Stimulated activated CD8-positive, alpha-beta memory T cell treated with anti-CD3 and anti-CD28 coated beads, Interleukin-15, amount 100 ng/mL, for 48 hours (primary cell): Measurements from ENCODE around the gene RAD51.
"Not testable (repeated sequence)": the region's sequence is repeated elsewhere in the genome, so short reads cannot be mapped to it uniquely, and the experiment has no call there.

Source experiments
- DNase-seq, 2 donors: peaks; one replicate each; pipeline ENCODE4 v3.0.0-alpha.2; 2020; ENCODE audit warnings: low read depth in 2 of 2

RAD51 gene

DNA sequence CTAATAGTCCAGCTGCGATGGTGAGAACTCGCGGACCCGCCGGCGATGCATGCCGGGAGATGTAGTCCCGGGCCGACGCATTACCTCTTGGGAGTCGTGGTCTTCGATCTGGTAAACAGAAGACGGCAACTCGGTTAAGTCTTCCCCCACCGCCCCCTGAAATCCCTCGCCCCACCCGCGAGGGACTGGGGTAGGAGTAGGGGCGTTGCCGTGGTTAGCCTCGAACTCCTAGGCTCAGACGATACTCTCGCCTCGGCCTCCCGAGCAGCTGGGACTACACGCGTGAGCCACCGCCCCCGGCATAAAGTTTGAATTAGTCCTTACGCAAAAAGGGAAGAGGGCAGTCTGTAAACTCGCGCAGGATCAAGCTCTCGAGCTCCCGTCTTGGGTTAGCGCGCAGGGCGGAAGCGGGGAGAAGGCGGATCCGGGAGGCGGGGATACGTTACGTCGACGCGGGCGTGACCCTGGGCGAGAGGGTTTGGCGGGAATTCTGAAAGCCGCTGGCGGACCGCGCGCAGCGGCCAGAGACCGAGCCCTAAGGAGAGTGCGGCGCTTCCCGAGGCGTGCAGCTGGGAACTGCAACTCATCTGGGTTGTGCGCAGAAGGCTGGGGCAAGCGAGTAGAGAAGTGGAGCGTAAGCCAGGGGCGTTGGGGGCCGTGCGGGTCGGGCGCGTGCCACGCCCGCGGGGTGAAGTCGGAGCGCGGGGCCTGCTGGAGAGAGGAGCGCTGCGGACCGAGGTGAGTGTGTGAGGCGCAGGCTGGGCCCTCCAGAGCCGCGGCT is at the start of gene RAD51:
TSS of gene RAD51 (plus strand) at position 487 of the 781 bp plus-strand sequence. CDS start 3,585 bp downstream, outside the sequence.
- peak; percentile 82 to 89 for DNase-seq

DNA sequence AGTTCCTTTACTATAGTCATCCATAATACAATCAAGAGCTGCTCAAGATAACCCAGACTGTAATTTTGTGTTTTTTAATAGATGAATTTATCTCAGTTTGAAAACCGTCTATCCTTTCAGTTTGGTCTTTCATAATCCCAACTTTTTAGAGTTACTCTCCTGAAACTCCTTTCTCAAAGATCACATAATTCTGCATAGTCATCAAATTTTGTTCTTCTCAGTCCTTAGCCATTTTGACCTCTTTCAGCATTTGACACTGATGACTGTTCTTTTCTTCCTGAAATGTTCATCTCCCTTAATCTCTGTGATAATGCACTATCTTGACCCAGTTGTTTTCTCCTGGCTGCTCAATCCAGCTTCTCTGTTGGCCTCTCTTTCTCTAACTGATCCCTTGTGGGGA is 47.5 kb upstream of the RAD51 start:
- DNase-seq: no peak

DNA sequence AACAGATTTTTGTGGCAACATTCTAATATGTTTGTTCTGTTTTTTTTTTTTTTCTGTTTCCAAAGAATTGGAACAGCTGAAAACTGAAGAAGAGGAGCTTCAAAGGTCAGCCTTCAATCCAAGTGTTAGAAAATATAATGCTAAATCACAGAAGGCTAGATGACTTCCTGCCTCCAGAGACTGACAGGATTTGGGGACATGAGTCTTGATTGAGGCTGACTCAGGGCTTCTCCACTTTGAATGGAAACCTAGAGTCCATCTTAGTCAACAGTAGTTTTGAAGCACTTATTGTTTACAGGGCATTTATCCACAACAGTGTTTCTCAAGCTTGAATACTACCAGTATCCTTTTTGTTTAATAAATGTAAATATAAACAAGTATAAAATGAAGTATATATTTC is 44.5 kb upstream of the RAD51 start:
- DNase-seq: no peak

DNA sequence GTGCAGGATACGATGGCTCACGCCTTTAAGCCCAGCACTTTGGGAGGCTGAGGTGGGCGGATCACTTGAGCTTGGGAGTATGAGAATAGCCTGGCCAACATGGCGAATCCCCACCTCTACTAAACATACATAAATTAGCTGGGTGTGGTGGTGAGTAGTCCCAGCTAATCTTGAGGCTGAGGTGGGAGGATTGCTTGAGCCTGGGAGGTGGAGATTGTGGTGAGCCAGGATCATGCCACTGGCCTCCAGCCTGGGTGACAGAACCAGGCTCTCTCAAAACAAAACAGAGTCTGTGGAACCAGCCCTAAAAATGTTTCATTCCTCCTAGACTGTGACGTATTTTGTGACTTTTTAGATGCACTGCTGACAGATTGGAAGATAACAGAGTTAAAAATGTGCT is 34.3 kb upstream of the RAD51 start:
- DNase-seq: no peak

DNA sequence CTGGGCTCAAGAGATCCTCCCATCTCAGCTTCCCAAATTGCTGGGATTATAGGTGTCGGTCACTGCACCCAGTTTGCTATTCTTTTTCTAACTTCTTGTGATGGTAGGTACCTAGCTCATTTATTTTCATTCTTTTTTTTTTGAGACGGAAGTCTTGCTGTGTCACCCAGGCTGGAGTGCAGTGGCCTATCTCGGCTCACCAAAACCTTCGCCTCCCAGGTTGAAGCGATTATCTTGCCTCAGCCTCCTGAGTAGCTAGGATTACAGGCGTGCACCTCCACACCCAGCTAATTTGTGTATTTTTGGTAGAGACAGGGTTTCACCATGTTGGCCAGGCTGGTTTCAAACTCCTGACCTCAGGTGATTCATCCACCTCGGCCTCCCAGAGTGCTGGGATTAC is 30.1 kb upstream of the RAD51 start:
- DNase-seq: no peak

DNA sequence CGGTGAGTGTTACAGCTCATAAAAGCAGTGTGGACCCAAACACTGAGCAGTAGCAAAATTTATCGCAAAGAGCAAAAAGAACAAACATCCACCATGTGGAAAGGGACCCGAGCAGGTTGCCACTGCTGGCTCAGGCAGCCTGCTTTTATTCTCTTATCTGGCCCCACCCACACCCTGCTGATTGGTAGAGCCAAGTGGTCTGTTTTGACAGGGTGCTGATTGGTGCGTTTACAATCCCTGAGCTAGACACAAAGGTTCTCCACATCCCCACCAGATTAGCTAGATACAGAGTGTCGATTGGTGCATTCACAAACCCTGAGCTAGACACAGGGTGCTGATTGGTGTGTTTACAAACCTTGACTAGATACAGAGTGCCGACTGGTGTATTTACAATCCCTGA is 18.7 kb upstream of the RAD51 start:
- DNase-seq: not testable (repeated sequence)

DNA sequence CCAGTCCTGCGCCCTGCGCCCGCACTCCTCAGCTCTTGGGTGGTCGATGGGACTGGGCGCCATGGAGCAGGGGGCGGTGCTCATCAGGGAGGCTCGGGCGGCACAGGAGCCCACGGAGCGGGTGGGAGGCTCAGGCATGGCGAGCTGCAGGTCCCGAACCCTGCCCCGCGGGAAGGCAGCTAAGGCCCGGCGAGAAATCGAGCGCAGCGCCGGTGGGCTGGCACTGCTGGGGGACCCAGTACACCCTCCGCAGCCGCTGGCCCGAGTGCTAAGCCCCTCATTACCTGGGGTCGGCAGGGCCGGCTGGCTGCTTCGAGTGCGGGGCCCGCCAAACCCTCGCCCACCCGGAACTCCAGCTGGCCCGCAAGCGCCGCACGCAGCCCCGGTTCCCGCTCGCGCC is 18.1 kb upstream of the RAD51 start:
- DNase-seq: not testable (repeated sequence)

DNA sequence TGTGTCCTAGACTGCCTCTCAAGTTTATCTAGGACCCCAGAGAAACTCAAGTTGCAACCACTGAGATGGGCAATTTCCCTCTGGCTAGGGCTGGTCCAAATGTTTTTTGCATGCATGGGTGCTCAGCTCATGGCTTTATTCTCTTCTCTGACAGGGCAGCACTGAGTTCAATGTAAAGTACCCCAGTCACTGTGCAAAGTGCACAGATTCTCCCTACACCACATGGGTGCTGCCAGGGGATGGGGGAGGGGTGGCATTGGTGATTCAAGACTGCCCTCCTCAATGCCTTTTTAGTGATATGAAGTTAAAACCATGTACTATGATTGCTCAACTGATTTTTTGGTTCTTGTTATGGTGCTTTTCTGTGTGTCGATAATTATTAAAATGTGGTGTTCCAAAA is 14.8 kb upstream of the RAD51 start:
- DNase-seq: no peak

DNA sequence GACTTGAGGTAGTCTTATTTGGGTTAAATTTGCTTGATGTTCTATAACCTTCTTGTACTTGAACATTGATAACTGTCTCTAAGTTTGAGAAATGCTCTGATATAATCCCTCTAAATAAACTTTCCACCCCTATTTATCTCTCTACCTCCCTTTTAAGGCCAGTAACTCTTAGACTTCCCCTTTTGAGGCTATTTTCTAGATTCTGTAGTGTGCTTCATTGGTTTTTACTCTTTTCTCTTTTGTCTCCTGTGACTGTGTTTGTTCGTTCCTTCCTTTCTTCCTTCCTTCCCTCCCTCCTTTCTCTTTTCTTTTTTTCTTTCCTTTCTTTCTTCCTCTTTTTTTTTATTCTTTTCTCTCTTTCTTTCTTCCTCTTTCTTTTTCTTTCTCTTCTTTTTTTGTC is 14.0 kb upstream of the RAD51 start:
- not testable (repeated sequence) for DNase-seq

DNA sequence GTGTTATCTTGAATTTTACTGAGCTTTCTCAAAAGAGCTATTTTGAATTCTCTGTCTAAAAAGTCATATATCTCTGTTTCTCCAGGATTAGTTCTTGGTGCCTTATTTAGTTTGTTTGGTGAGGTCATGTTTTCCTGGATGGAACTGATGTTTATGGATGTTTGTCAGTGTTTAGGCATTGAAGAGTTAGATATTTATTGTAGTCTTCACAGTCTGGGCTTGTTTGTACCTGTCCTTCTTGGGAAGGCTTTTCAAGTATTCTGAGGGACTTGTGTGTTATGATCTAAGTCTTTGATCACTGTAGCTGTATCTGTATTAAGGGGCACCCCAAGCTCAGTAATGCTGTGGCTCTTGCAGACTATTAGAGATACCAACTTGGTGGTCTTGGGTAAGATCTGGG is 10.6 kb upstream of the RAD51 start:
- no peak for DNase-seq

DNA sequence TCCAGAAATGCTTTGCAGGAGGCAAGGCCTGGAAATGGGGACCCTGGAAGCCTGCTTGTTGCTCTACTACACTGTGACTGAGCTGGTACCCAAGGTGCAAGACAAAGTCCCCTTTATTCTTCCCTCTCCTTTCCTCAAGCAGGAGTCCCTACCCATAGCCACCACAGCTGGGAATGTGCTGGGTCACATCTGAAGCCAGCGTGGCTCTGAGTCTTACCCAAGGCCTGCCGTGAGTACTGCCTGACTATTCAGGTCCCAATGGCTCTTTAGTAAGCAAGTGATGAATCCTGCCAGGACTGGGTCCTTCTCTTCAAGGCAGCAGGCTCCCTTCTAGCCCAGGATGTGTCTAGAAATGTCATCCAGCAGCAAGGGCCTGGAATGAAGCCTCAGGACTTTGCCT is 9.6 kb upstream of the RAD51 start:
- no peak for DNase-seq

DNA sequence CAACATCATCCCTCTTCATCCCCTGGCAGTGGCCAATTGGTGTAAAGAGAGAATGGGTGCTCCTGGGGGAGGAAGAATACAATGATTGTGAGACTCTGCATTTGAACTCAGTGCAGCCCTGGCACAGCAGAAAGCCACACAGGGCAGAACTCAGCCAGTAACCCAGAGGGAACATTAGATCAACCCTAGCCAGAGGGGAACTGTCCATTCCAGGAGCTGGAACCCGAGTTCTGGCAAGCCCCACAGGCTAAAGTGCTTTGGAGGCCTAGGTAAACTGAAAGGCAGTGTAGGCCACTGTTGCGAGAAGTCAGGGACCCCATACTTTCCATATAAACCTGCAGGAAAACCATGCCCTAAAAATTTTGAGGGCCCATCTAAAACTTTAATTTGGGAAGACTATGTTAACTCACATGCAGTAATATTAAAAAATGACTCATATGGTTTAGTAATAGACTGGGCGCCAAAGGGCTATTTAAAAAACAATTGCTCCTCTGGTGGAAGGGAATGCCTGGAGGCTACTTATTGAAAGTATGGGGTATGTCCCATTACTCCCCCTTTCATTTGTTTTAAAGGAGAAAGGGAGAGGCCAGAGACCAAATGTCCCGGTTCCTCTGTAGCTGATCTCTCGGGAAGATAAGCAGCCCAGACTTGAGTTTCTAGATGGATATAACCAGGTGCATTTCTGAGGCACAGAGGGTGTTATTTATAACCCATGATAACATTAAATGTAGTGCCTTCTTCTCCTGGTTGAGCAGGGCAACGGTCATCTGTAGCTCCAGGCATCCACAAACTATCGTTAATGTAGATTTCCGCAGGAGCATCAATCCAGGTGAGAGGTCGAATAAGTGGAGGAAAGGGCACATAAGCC is 5.8 kb upstream of the RAD51 start:
- DNase-seq: no peak

DNA sequence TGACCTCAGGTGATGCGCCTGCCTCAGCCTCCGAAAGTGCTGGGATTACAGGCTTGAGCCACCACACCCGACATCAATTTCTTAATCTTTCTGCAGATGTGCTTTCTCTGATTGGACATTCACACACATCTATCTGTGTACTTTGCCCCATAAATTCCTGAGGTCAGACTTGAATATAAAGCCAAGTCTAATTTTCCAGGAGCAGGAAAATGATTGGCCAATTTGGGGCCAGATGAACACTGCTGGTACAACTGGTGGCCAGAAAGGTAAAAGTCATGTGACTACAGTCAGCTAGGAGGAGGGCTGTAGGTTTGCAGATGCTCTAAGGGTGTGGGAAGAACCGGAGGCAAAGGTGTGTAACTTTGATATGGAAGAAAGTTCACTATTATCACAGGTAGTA is 3.2 kb upstream of the RAD51 start:
- DNase-seq: no peak

DNA sequence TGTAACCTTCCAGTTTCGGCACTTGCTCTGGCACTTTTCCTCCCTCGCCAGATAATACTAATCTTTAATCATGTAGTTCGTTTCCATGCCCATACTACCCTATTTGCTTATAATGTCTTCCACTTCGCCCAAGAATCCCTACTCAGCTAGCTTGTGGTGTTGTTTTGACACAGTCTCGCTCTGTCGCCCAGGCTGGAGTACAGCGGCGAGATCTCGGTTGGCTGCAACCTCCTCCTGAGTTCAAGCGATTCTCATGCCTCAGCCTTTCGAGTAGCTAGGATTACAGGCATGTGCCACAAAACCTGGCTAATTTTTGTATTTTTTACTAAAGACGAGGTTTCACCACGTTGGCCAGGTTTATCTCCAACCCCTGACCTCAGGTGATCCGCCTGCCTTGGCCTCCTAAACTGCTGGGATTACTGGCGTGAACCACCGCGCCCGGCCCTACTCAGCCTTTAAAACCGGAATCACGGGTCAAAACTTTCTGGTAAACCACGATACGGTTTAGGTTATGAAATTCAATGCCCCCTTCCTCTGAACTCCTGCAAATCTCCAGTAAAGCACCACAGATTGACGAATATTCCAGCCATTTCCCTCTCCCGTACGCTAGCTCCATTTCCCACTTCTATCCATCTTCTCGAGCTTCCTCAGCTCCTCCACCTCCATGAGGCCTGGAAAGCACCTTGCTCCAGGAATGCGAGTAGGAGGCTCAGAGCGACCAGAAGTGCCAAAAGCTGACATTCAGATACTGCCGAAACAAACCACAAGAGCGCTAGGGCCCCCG is 878 bp upstream of the RAD51 start:
- no peak for DNase-seq

DNA sequence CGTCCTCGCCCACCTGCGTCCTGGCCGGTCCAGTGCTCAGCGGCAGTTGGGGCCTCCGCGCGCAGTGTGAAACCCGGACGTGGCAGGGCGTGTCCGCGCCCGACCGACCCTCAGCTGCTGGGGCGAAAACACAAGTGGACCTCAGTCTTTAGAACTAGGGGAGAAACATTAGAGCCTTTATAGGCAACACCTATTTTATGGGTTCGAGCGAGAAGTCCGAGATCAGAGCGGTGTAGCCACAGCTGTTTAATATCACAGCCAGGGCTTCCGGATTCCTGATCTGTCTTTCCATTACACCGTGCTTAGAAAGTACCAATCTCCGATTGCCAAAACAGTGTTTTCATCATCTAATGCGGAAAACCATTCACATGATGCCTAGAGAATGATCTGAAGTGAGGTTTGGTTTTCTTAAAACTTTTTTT is 506 bp downstream of the RAD51 start:
- no peak for DNase-seq

DNA sequence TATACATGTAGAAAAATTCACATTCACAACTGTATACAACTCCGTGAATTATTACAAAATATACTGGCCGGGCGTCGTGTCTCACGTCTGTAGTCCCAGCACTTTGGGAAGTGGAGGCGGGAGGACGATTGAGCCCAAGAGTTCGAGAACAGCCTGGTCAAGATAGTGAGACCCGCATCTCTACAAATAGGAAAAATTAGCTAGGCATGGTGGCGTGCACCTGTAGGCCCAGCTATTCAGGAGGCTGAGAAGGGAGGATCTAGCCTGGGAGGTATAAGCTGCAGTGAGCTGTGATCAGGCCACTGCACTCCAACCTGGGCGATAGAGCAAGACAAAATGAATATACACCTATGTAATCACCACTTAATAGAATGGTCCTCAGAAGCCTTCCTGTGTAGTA is 1.3 kb downstream of the RAD51 start:
- no peak for DNase-seq

DNA sequence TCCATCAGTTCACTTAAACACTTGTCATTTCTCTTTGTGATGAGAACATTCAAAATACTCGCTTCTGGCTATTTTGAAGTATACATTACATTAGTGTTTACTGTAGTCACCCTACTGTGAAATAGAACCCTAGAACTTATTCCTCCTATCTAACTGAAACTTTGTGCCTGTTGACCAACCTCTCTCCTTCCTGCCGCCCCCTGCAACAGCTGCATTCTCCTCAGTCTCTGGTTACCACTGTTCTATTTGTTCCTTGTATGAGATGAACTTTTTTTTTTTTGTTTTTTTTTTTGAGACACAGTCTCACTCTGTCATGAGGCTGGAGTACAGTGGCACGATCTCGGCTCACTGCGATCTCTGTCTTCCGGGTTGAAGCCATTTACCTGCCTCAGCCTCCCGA is 2.9 kb downstream of the RAD51 start:
- DNase-seq: no peak

DNA sequence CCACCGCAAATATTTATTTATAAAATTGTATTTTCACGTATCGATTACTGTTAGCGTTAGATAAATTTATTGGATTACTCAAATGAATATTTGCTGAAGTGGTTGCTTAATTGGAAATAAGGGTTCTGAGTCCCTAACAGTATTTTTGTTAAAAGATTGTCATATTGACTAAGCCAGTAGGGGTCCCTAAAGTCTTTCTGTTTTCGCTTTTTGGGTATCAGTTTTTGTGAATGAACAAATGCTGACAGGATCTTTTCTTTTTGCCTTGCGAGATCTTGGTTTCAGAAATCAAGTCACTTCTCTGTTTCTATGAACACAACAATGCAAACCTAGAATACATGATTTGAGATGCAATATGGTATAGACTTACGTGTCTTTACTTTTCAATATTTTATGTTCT is 7.1 kb downstream of the RAD51 start:
- DNase-seq: no peak

DNA sequence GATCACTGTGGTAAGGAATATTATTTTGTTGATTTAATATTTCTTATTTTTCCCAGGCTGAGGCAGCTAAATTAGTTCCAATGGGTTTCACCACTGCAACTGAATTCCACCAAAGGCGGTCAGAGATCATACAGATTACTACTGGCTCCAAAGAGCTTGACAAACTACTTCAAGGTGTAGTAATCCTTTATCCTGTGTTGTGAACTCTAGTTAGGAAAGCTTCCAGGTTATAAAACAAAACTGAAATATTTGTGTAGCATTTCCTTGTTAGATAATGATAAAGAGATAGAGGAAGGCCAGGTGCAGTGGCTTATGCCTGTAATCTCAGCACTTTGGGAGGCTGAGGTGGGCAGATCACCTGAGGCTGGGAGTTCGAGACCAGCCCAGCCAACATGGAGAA is 11.1 kb downstream of the RAD51 start:
- no peak for DNase-seq

DNA sequence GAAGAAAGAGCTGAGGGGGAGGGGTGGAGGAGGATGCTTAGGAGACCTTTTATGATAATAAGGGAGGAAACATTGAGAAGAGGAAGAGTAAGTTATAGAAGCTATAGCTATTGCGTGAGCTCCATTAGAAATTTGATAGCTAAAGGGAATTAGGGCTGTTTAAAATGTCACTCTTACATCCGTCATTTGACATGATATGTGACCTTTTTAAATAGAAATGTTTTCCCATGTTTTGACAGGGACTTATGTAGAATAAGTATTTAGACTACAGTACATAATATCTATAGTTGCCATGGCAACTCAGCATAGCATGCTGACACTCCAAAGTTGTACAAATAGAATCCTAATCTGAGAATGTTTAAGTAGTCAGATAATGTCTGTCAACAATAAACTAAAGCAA is 19.2 kb downstream of the RAD51 start:
- DNase-seq: no peak

DNA sequence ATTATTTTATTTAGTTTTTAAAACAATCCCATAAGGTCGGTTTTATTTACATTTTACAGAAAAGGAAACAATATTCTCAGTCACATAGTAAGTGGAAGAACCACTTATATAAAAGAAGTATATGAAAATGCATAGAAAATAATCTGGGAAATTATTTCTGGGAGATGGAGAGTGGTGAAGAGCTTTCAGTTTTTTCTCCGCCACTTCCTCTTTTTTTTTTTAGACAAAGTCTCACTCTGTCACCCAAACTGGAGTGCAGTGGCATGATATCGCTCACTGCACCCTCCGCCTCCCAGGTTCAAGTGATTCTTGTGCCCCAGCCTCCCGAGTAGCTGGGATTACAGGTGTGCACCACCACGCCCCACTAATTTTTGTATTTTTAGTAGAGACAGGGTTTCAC is 21.2 kb downstream of the RAD51 start:
- no peak for DNase-seq

DNA sequence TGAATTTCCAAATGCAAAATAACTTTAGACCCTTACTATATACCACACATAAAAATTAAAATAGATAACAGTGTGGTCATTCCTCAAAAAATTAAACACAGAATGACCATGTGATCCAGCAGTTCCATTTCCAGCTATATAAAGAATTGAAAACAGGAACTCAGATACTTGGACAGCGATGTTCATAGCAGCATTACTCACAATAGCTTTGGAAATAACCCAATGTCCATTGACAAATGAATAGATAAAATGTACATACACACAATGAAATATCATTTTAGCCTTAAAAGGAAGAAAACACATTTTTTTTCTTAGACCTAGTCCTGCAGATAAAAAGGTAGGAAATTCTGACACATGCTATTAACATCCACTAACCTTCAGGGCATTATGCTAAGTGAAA is 26.7 kb downstream of the RAD51 start:
- DNase-seq: no peak
